Measurements from ENCODE around the gene ZNF593OS. TPM values are rescaled to one million over a fixed set of nuclear protein-coding genes. Genes with fewer than 3 reads are reported as not detected.
A peak's percentile ranks its signal among the peaks of the same experiment; 100 is the strongest.

The ZNF593OS gene
- total and polyA plus RNA-seq, 2 of the 8 experiments (the other 6 are each of a cell fraction or from before 2014, with no cell fraction given), result not detected

DNA sequence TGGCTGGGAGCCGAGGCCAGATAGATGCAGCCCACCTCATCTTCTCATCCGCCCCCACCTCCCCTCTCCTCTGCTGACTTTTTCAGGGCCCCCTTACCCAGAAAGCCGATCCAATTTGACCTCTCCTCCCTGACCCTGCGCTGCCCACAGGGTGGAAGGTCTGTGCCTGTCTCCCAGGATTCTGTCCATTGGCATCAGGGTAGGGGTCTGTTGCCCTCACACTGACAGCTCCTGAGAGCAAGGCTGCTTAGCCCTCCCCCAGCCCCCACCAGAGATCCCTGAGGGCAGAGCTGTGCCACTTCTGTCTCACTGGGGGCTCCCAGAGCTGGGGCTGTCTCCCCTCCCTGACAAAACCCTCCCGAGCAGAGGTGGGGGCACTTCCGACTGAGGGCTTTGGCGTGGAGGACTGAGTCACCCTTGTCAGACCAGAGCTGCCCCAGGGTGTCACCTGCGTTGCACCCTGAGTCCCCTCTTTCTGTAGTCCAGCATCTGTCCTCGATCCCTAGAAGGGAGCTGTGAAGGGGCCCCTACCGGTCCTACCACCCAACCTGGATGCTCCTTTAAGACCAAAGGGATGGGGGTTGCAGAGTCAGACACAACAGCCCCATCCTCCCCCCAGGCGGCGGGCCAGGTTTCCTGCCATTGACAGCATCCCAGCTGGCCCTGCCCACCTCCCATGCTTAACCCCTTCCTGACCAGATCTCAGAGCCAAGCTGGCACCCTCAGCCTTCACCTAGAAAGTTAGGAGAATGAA is 15.2 kb downstream of the ZNF593OS start:
- Histone ChIP-seq H4K20me1 (replicated peaks in 1 of 2; ENCODE audit: control insufficient read depth in 1 of 2, insufficient read depth in 2 of 2, low read length in 2 of 2) (peaks cover 10 to 11% of the 10 kb centered on the region in 2 experiments), H3K27ac (ENCODE audit: low read depth, low read length) (no peak overlapping the region), H3K4me2 (ENCODE audit: insufficient read depth in 1 of 2, low read depth in 2 of 2, low read length in 2 of 2) (peak overlapping the region; percentile 74 to 80), H4K8ac (ENCODE audit: extremely low read depth, insufficient read depth, low read length) (no peak overlapping the region), H3K23me2 (ENCODE audit: low read depth, low read length) (peaks cover 13% of the 10 kb centered on the region), H3K18ac (ENCODE audit: extremely low read depth, low read length) (no peak overlapping the region), H3K56ac (replicated peaks; ENCODE audit: insufficient read length, low read depth, low read length) (no peak overlapping the region), H4K91ac (replicated peaks; ENCODE audit: insufficient read length, low read length) (no peak overlapping the region), H2AK5ac (ENCODE audit: low read depth, low read length) (no peak overlapping the region), H2BK5ac (ENCODE audit: low read depth, low read length) (no peak overlapping the region), H3K36me3 (ENCODE audit: control insufficient read depth in 2 of 4, insufficient read depth in 4 of 4, low read length in 3 of 4) (no peaks in the 10 kb centered on the region), H3K9me3 (ENCODE audit: insufficient read depth in 2 of 2, low read depth in 1 of 2, low read length in 1 of 2) (no peaks in the 10 kb centered on the region), H3K4me1 (replicated peaks in 1 of 4; ENCODE audit: control insufficient read depth in 3 of 4, insufficient read depth in 4 of 4, low read length in 3 of 4) (peaks cover 14 to 51% (median 30%) of the 10 kb centered on the region in 4 experiments), H2AFZ (ENCODE audit: low read length) (no peak overlapping the region), H2BK12ac (ENCODE audit: low read depth, low read length) (no peak overlapping the region), H3K27me3 (replicated peaks in 1 of 4; ENCODE audit: control insufficient read depth in 3 of 4, extremely low read depth in 1 of 4, insufficient read depth in 3 of 4, low read length in 3 of 4) (peaks cover 34 to 81% (median 73%) of the 10 kb centered on the region in 4 experiments), H2BK15ac (ENCODE audit: low read length) (no peak overlapping the region), H3K79me2 (ENCODE audit: control insufficient read depth in 1 of 2, insufficient read depth in 2 of 2, low read length in 2 of 2) (no peaks in the 10 kb centered on the region), H3K9ac (replicated peaks in 1 of 4; ENCODE audit: extremely low read depth in 1 of 4, low read depth in 3 of 4, low read length in 3 of 4) (no peak overlapping the region), H2BK20ac (ENCODE audit: low read length) (no peak overlapping the region), H3K4me3 (ENCODE audit: extremely low read depth in 1 of 4, insufficient read depth in 2 of 4, low read depth in 3 of 4, low read length in 4 of 4) (peak overlapping the region in 3 of 4 experiments; percentile 35 to 52 (median 42); a peak in 6 of 8 replicates), H2BK120ac (replicated peaks; ENCODE audit: low read depth, low read length) (no peak overlapping the region), H3K23ac (ENCODE audit: insufficient read length) (no peak overlapping the region), H4K5ac (ENCODE audit: insufficient read length, low read depth, low read length) (no peak overlapping the region), H3K14ac (ENCODE audit: insufficient read length) (no peak overlapping the region), H3K4ac (replicated peaks; ENCODE audit: insufficient read length, low read depth, low read length) (no peak overlapping the region), H3K79me1 (ENCODE audit: low read depth, low read length) (no peaks in the 10 kb centered on the region)
- ChIA-PET CTCF (ENCODE audit: partially characterized antibody) (interaction anchor here (0.7 to 6.0 kb wide), 12 partner anchors 9 to 110 kb away, joined by 3 to 47 read pairs (median 5); partner anchors contain the start of genes C1orf232, CEP85, CNKSR1 and SLC30A2), POLR2A (ENCODE audit: partially characterized antibody) (interaction anchor here (0.6 to 2.5 kb wide), 8 partner anchors 11 to 280 kb away, joined by 3 to 6 read pairs (median 3); partner anchors contain the start of genes CNKSR1, SH3BGRL3 and ZNF593)
- DNase-seq (ENCODE audit: low read depth in 1 of 2, low spot score in 2 of 2), result peak in 1 of 2 experiments; percentile 76
- 18% methylated on average over 10 of the region's 12 CpGs; no CpG with 5 or more reads in 1 of the 2 experiments for WGBS, 2 experiments (ENCODE audit: extremely low coverage in 1 of 2, insufficient coverage in 1 of 2, insufficient read length in 1 of 2, insufficient replicate concordance in 2 of 2, low coverage in 1 of 2, low lambda C conversion rate in 2 of 2, missing lambda C conversion rate in 1 of 2)
- no peak for FAIRE-seq
- no peak for TF ChIP-seq TBP (IDR thresholded peaks at IDR 0.05; ENCODE audit: low read depth, low read length)
- TF ChIP-seq HDAC2 (IDR thresholded peaks at IDR 0.05; ENCODE audit: borderline replicate concordance in 1 of 2, low read depth in 2 of 2, low read length in 2 of 2), result no peak
- peak; percentile 79 to 88; a peak in 2 of 4 replicates for TF ChIP-seq SIN3A (conservative IDR thresholded peaks at IDR 0.05 in 1 of 2, IDR thresholded peaks at IDR 0.05 in 1 of 2; ENCODE audit: low read depth in 1 of 2, low read length in 2 of 2)
- 0 out of 2 replicates have a peak, but pooled peaks have one; percentile 15 for TF ChIP-seq YY1 (IDR thresholded peaks at IDR 0.05; ENCODE audit: low read depth, low read length)
- no peak for TF ChIP-seq RBBP5 (IDR thresholded peaks at IDR 0.05; ENCODE audit: borderline replicate concordance, low read depth, low read length)
- TF ChIP-seq CTBP2 (IDR thresholded peaks at IDR 0.05; ENCODE audit: borderline replicate concordance, insufficient read depth, insufficient read length, low read length), result peak; percentile 48
- 0 out of 2 replicates have a peak, but pooled peaks have one; percentile 13 for TF ChIP-seq SUZ12 (IDR thresholded peaks at IDR 0.05; ENCODE audit: low read length)
- TF ChIP-seq KDM1A (IDR thresholded peaks at IDR 0.05; ENCODE audit: borderline replicate concordance, low read length), result no peak
- no peak for TF ChIP-seq SRF (IDR thresholded peaks at IDR 0.05; ENCODE audit: low read depth, low read length)
- no peak for TF ChIP-seq POU5F1 (IDR thresholded peaks at IDR 0.05; ENCODE audit: low read depth, low read length)
- TF ChIP-seq POLR2A (IDR thresholded peaks at IDR 0.05; ENCODE audit: control extremely low read depth in 1 of 2, low read depth in 2 of 2, low read length in 2 of 2), result no peak
- no peak for TF ChIP-seq SP2 (IDR thresholded peaks at IDR 0.05; ENCODE audit: low read length)

Data from H1 (cell line).